ENCODE measurements around the gene NCAPD2. TPM values are rescaled to one million over a fixed set of nuclear protein-coding genes. Genes with fewer than 3 reads are reported as not detected.

The NCAPD2 gene
- total RNA-seq, 1 experiment from 2014 or later: 266 TPM

DNA sequence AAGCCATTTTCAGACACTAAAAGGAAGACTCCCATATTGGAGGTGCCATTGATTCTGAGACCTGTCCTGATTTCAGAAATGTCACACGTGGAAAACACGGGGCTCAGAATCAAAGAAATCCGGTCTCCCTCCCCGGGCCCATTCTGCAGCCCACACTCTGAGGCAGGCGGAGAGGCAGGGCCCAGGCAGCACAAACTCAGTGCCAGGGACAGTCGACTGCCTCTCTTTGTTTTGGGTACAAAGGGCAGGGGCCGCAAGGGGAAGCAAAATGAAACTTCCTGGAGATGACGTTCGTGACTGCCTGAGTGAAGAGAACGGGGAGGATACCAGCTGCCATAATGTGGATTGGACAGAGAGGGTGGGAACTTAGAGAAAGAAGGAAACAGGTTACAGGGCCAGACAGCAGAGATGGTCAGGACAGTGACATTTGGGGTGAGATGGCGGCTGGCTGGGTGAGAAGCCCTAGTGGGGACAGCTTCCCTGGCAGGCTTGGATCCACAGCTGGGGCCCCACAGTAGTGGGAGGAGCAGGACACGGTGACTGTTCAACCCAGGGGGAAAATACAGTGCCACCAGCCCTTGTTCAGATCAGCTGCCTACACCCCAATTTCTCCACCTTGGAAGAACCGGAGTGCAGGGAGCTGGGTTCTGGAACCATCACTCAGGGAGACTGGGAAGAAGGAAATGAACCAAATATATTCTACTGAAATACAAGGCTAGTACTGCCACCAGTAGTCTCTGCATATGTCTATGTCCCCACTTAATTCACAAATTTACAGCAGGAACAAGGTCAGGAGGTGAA is 48.5 kb downstream of the NCAPD2 start:
- BruUV-seq (replicated peaks): no TSS peak
- H3K4me2 ChIP-seq: no peak overlapping the region
- peaks cover 3% of the 10 kb centered on the region for H3K79me2 ChIP-seq (ENCODE audit: low read depth)
- no peak for DNase-seq
- H3F3A ChIP-seq (ENCODE audit: insufficient read depth, low read depth): peaks cover 41% of the 10 kb centered on the region
- no peak overlapping the region for H2AFZ ChIP-seq
- POLR2A ChIA-PET (ENCODE audit: unreplicated experiment): no interaction called here
- peaks cover 14% of the 10 kb centered on the region for H3K36me3 ChIP-seq (ENCODE audit: low read depth)
- peaks cover 15% of the 10 kb centered on the region for H3K4me1 ChIP-seq (replicated peaks; ENCODE audit: insufficient read depth)
- CTCF ChIA-PET: no interaction called here
- no peak overlapping the region for H3K4me3 ChIP-seq
- H3K9me2 ChIP-seq (ENCODE audit: insufficient read depth): no peaks in the 10 kb centered on the region
- peaks cover 19% of the 10 kb centered on the region for H4K20me1 ChIP-seq (ENCODE audit: insufficient read depth)
- H3K27ac ChIP-seq: no peak overlapping the region
- H3K27me3 ChIP-seq (ENCODE audit: insufficient read depth, low read depth): no peaks in the 10 kb centered on the region
- intact Hi-C loops (cut with micrococcal nuclease; ENCODE audit: unreplicated experiment): no loop called here
- no peaks in the 10 kb centered on the region for H3K9me3 ChIP-seq (ENCODE audit: insufficient read depth, low read depth)
- TF ChIP-seq CTCF (conservative IDR thresholded peaks at IDR 0.05): no peak

GRCh38 chr12:6546016-6546415 is 52.1 kb downstream of the NCAPD2 start:
- intact Hi-C loops (cut with micrococcal nuclease; ENCODE audit: unreplicated experiment): no loop called here
- no TSS peak for BruUV-seq (replicated peaks)
- no peaks in the 10 kb centered on the region for H3K79me2 ChIP-seq (ENCODE audit: low read depth)
- H3K4me1 ChIP-seq (replicated peaks; ENCODE audit: insufficient read depth): peaks cover 3% of the 10 kb centered on the region; the same call in 1 of the 2 replicates
- DNase-seq: no peak
- POLR2A ChIA-PET (ENCODE audit: unreplicated experiment): no interaction called here
- no peaks in the 10 kb centered on the region for H3K9me2 ChIP-seq (ENCODE audit: insufficient read depth)
- no peak overlapping the region for H3K27ac ChIP-seq
- no peak overlapping the region for H2AFZ ChIP-seq
- no peaks in the 10 kb centered on the region for H3K27me3 ChIP-seq (ENCODE audit: insufficient read depth, low read depth)
- H3K4me3 ChIP-seq: no peak overlapping the region
- no peaks in the 10 kb centered on the region for H3K36me3 ChIP-seq (ENCODE audit: low read depth)
- no peak overlapping the region for H3K4me2 ChIP-seq
- H4K20me1 ChIP-seq (ENCODE audit: insufficient read depth): no peaks in the 10 kb centered on the region
- peaks cover 5% of the 10 kb centered on the region for H3F3A ChIP-seq (ENCODE audit: insufficient read depth, low read depth)
- no peaks in the 10 kb centered on the region for H3K9me3 ChIP-seq (ENCODE audit: insufficient read depth, low read depth)
- TF ChIP-seq CTCF (conservative IDR thresholded peaks at IDR 0.05): no peak
- TF ChIP-seq EZH2 (IDR thresholded peaks at IDR 0.05; ENCODE audit: low read depth): no peak
- CTCF ChIA-PET: no interaction called here

GRCh38 chr12:6547566-6547965 is 53.7 kb downstream of the NCAPD2 start:
- Histone ChIP-seq H3K9me3 (ENCODE audit: insufficient read depth, low read depth) (no peaks in the 10 kb centered on the region), H3K27ac (no peak overlapping the region), H3K9me2 (ENCODE audit: insufficient read depth) (no peaks in the 10 kb centered on the region), H3K4me1 (replicated peaks; ENCODE audit: insufficient read depth) (no peaks in the 10 kb centered on the region), H3K4me3 (no peak overlapping the region), H3K36me3 (ENCODE audit: low read depth) (no peaks in the 10 kb centered on the region), H3K27me3 (ENCODE audit: insufficient read depth, low read depth) (no peaks in the 10 kb centered on the region), H3K4me2 (no peak overlapping the region), H4K20me1 (ENCODE audit: insufficient read depth) (no peaks in the 10 kb centered on the region), H3K79me2 (ENCODE audit: low read depth) (no peaks in the 10 kb centered on the region), H3F3A (ENCODE audit: insufficient read depth, low read depth) (no peaks in the 10 kb centered on the region), H2AFZ (no peak overlapping the region)
- BruUV-seq (replicated peaks): no TSS peak
- ChIA-PET POLR2A (ENCODE audit: unreplicated experiment) (interaction anchor here (0.7 to 1.0 kb wide), 2 partner anchors 10 to 12 kb away, joined by 3 to 4 read pairs; no protein-coding TSS in a partner anchor), CTCF (no interaction called here)
- TF ChIP-seq EZH2 (IDR thresholded peaks at IDR 0.05; ENCODE audit: low read depth) (no peak), CTCF (conservative IDR thresholded peaks at IDR 0.05) (no peak)
- intact Hi-C loops (cut with micrococcal nuclease; ENCODE audit: unreplicated experiment): no loop called here
- DNase-seq: no peak
